ENCODE measurements around the gene HIP1R. TPM values are rescaled to one million over a fixed set of nuclear protein-coding genes. Genes with fewer than 3 reads are reported as not detected.

The HIP1R gene
- total RNA-seq, 4 donors from 2014 or later, result 162 to 289 (median 200) TPM

DNA sequence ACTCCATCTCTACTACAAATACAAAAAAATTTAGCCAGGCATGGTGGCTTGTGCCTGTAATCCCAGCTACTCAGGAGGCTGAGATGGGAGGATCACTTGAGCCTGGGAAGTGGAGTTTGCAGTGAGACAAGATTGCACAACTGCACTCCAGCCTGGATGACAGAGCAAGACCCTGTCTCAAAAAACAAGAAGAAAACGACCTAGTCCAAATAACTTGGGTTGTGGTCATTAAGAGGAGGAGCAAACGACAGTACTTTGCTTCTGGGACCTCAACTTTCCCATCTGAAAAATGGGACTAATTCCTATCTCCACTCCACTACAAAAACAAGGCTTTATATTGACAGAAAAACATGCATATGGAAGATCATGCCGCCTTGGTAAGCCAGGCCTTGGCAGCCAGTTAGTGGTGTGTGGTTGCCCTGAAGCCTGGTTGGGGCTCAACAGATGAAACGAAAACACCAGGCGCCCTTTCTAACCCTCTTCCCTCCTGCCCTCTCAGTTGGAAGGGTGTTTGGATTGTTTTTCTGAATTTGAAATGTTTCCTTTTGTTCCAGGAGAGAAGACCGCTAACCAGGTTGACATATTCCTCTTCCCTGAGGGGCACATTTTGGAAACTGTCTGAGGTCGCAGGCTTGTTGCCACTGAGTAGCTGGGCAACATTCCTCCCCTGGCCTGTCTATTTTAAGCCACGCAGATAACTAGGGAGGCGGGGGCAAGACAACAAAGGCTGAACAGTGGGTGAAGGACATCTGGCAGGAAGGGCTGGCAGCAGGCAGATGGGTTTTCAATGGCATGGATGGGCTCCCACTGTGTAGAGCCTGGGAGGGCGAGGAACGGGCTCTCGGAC lies 74.4 kb downstream of the HIP1R start:
- TF ChIP-seq POLR2A (IDR thresholded peaks at IDR 0.05) (no peak), POLR2AphosphoS5 (IDR thresholded peaks at IDR 0.05) (no peak), EP300 (IDR thresholded peaks at IDR 0.05) (no peak)
- TF ChIP-seq, protein P1, sequence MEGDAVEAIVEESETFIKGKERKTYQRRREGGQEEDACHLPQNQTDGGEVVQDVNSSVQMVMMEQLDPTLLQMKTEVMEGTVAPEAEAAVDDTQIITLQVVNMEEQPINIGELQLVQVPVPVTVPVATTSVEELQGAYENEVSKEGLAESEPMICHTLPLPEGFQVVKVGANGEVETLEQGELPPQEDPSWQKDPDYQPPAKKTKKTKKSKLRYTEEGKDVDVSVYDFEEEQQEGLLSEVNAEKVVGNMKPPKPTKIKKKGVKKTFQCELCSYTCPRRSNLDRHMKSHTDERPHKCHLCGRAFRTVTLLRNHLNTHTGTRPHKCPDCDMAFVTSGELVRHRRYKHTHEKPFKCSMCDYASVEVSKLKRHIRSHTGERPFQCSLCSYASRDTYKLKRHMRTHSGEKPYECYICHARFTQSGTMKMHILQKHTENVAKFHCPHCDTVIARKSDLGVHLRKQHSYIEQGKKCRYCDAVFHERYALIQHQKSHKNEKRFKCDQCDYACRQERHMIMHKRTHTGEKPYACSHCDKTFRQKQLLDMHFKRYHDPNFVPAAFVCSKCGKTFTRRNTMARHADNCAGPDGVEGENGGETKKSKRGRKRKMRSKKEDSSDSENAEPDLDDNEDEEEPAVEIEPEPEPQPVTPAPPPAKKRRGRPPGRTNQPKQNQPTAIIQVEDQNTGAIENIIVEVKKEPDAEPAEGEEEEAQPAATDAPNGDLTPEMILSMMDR (IDR thresholded peaks at IDR 0.05), result no peak

More for the DNA sequence above, 74.4 kb downstream of the HIP1R start:
- Histone ChIP-seq H3K27me3 (no peaks in the 10 kb centered on the region), H3K4me3 (no peak overlapping the region), H3K27ac (no peak overlapping the region), H3K36me3 (no peaks in the 10 kb centered on the region), H3K9me3 (no peaks in the 10 kb centered on the region), H3K4me1 (no peaks in the 10 kb centered on the region)
- WGBS, result 48% methylated on average over 12 of the region's 12 CpGs
- DNase-seq (ENCODE audit: low spot score in 2 of 2), result no peak

Other genes starting within 250 kb of the HIP1R start
- gene HCAR2, start 132.1 kb upstream of the HIP1R start, total RNA-seq, result 10 to 100 TPM; 13.8 to 25.8 (median 21.5) TPM
- gene HCAR3, start 118.6 kb upstream of the HIP1R start, total RNA-seq, result 10 to 100 TPM in 3 of 4 donors, 1 to 10 TPM in 1; 5.3 to 19.1 (median 14.3) TPM
- gene HCAR1, start 104.6 kb upstream of the HIP1R start, total RNA-seq, result under 1 TPM; 0.10 to 0.89 (median 0.29) TPM
- gene DENR, start 82.6 kb upstream of the HIP1R start, total RNA-seq, result 10 to 100 TPM; 18.5 to 37.1 (median 20.5) TPM
- gene CCDC62, start 60.9 kb upstream of the HIP1R start, total RNA-seq, result 1 to 10 TPM in 1 of 4 donors, under 1 TPM in 2, not detected in 1; 0.36 to 2.1 (median 0.38) TPM
- gene VPS37B, start 60.7 kb downstream of the HIP1R start, total RNA-seq, result 10 to 100 TPM; 42.0 to 67.1 (median 63.0) TPM
- 1 to 10 TPM; 2.7 to 9.5 (median 7.4) TPM for gene ABCB9, start 131.0 kb downstream of the HIP1R start, total RNA-seq
- gene OGFOD2, start 139.8 kb downstream of the HIP1R start, total RNA-seq, result 10 to 100 TPM in 3 of 4 donors, 1 to 10 TPM in 1; 9.9 to 27.0 (median 13.5) TPM
- 100 to 1,000 TPM in 3 of 4 donors, 10 to 100 TPM in 1; 87.5 to 149 (median 114) TPM for gene ARL6IP4, start 145.2 kb downstream of the HIP1R start, total RNA-seq

Measured in suprapubic skin (tissue), 4 donors.